H9 (cell line): ENCODE results near the gene CRYBA1. TPM values are rescaled to one million over a fixed set of nuclear protein-coding genes. Genes with fewer than 3 reads are reported as not detected.

Source experiments
- DNase-seq: peaks from one replicate; pipeline ENCODE4 v3.0.0-alpha.2; 2017
- H2AFZ ChIP-seq: one replicate; pipeline ENCODE4 v1.6.1; 2013; ENCODE audit warnings: mild to moderate bottlenecking, low read length, control low read depth, moderate library complexity
- H2AK5ac ChIP-seq: 2 replicates; pipeline ENCODE4 v1.6.1; 2013; ENCODE audit warnings: low read length, control low read depth, mixed read lengths; ENCODE audit not compliant: insufficient read length
- H2BK120ac ChIP-seq: one replicate; pipeline ENCODE4 v1.6.1; 2013; ENCODE audit warnings: low read depth, mild to moderate bottlenecking, low read length, control low read depth, inconsistent platforms; ENCODE audit not compliant: poor library complexity, severe bottlenecking
- H2BK12ac ChIP-seq: 2 replicates; pipeline ENCODE4 v1.6.1; 2013; ENCODE audit warnings: low read length, control low read depth, mixed read lengths, low read depth; ENCODE audit not compliant: insufficient read length
- H2BK15ac ChIP-seq: 2 replicates; pipeline ENCODE4 v1.6.1; 2013; ENCODE audit warnings: low read depth, low read length, control low read depth
- H2BK20ac ChIP-seq: one replicate; pipeline ENCODE4 v1.6.1; 2013; ENCODE audit warnings: low read depth, mild to moderate bottlenecking, low read length, control low read depth, inconsistent platforms; ENCODE audit not compliant: poor library complexity, severe bottlenecking
- H2BK5ac ChIP-seq: 2 replicates; pipeline ENCODE4 v1.6.1; 2013; ENCODE audit warnings: low read length, control low read depth, mixed read lengths; ENCODE audit not compliant: insufficient read length
- H3K14ac ChIP-seq: 2 replicates; pipeline ENCODE4 v1.6.1; 2013; ENCODE audit warnings: low read length, control low read depth; ENCODE audit not compliant: insufficient read depth
- H3K18ac ChIP-seq: 2 replicates; pipeline ENCODE4 v1.6.1; 2013; ENCODE audit warnings: low read depth, mild to moderate bottlenecking, mixed read lengths, low read length, control low read depth; ENCODE audit not compliant: insufficient read length
- H3K23ac ChIP-seq: 2 replicates; pipeline ENCODE4 v1.6.1; 2013; ENCODE audit warnings: low read length, control low read depth, mixed read lengths, low read depth; ENCODE audit not compliant: insufficient read length
- H3K23me2 ChIP-seq: 2 replicates; pipeline ENCODE4 v1.6.1; 2013; ENCODE audit warnings: low read depth, mild to moderate bottlenecking, mixed read lengths, low read length, control low read depth; ENCODE audit not compliant: insufficient read length, poor library complexity, severe bottlenecking
- H3K27ac ChIP-seq: 2 replicates; pipeline ENCODE4 v1.5.1; 2013; ENCODE audit warnings: low read length, control low read depth, mixed read lengths, low read depth; ENCODE audit not compliant: insufficient read length
- H3K27me3 ChIP-seq: 2 replicates; pipeline ENCODE4 v1.6.1; 2013; ENCODE audit warnings: low read length, control low read depth, inconsistent platforms; ENCODE audit not compliant: insufficient read depth
- H3K4ac ChIP-seq: 2 replicates; pipeline ENCODE4 v1.6.1; 2013; ENCODE audit warnings: low read depth, mild to moderate bottlenecking, control low read depth, inconsistent platforms, low read length, moderate library complexity
- H3K4me1 ChIP-seq: 2 replicates; pipeline ENCODE4 v1.6.1; 2013; ENCODE audit warnings: low read length, control low read depth, inconsistent platforms; ENCODE audit not compliant: insufficient read depth
- H3K4me2 ChIP-seq: 2 replicates; pipeline ENCODE4 v1.6.1; 2013; ENCODE audit warnings: low read length, control low read depth, mixed read lengths; ENCODE audit not compliant: insufficient read length, insufficient read depth
- H3K56ac ChIP-seq: 2 replicates; pipeline ENCODE4 v1.6.1; 2013; ENCODE audit warnings: low read depth, mild to moderate bottlenecking, mixed read lengths, low read length, control low read depth; ENCODE audit not compliant: insufficient read length
- H3K79me1 ChIP-seq: 2 replicates; pipeline ENCODE4 v1.6.1; 2013; ENCODE audit warnings: low read depth, mild to moderate bottlenecking, moderate library complexity, low read length, control low read depth, inconsistent platforms; ENCODE audit not compliant: insufficient read depth, poor library complexity, severe bottlenecking
- H3K79me2 ChIP-seq: 2 replicates; pipeline ENCODE4 v1.6.1; 2013; ENCODE audit warnings: low read length, control low read depth, inconsistent platforms; ENCODE audit not compliant: insufficient read depth
- H3K9ac ChIP-seq: 2 replicates; pipeline ENCODE4 v1.6.1; 2013; ENCODE audit warnings: low read length, control low read depth, mixed read lengths; ENCODE audit not compliant: insufficient read length; ENCODE audit errors: extremely low read depth
- H3K9me3 ChIP-seq: one replicate; pipeline ENCODE4 v1.6.1; 2013; ENCODE audit warnings: low read depth, low read length, inconsistent platforms; ENCODE audit not compliant: control insufficient read depth
- H3T11ph ChIP-seq: one replicate; pipeline ENCODE4 v1.6.1; 2013; ENCODE audit warnings: mild to moderate bottlenecking, low read length, control low read depth, inconsistent platforms
- H4K20me1 ChIP-seq: one replicate; pipeline ENCODE4 v1.6.1; 2013; ENCODE audit not compliant: control insufficient read depth, insufficient read length, insufficient read depth
- H4K5ac ChIP-seq: 2 replicates; pipeline ENCODE4 v1.6.1; 2013; ENCODE audit warnings: low read depth, mild to moderate bottlenecking, mixed read lengths, low read length, control low read depth; ENCODE audit not compliant: insufficient read length
- H4K8ac ChIP-seq: replicated peaks from 2 replicates; pipeline ENCODE4 v1.6.1; 2013; ENCODE audit warnings: low read length, control low read depth, mixed read lengths, low read depth; ENCODE audit not compliant: insufficient read length
- H4K91ac ChIP-seq: 2 replicates; pipeline ENCODE4 v1.6.1; 2013; ENCODE audit warnings: low read depth, mild to moderate bottlenecking, moderate library complexity, mixed read lengths, low read length, control low read depth; ENCODE audit not compliant: insufficient read length
- H3K27ac Mint-ChIP-seq, 3 experiments: 2 replicates in 2 of 3; 3 replicates in 1 of 3; pipeline ENCODE4 v1.8.0; 2020 to 2021; ENCODE audit warnings: mixed read lengths in 3 of 3, mild to moderate bottlenecking in 1 of 3, moderate library complexity in 1 of 3
- H3K27me3 Mint-ChIP-seq: 2 replicates; pipeline ENCODE4 v1.8.0; 2021; ENCODE audit warnings: low read depth, mild to moderate bottlenecking, moderate library complexity, mixed read lengths
- H3K36me3 Mint-ChIP-seq, 3 experiments: 2 replicates in 2 of 3; 3 replicates in 1 of 3; pipeline ENCODE4 v1.8.0; 2020 to 2021; ENCODE audit warnings: low read depth in 3 of 3, mixed read lengths in 3 of 3; ENCODE audit not compliant: insufficient read depth in 1 of 3
- H3K4me1 Mint-ChIP-seq, 2 experiments: 2 replicates each; pipeline ENCODE4 v1.8.0; 2020; ENCODE audit warnings: mixed read lengths in 2 of 2
- H3K4me3 Mint-ChIP-seq, 2 experiments: 2 replicates in 1 of 2; 3 replicates in 1 of 2; pipeline ENCODE4 v1.8.0; 2020 to 2021; ENCODE audit warnings: mild to moderate bottlenecking in 2 of 2, mixed read lengths in 2 of 2, moderate library complexity in 1 of 2
- H3K9me3 Mint-ChIP-seq, 2 experiments: 2 replicates in 1 of 2; 3 replicates in 1 of 2; pipeline ENCODE4 v1.8.0; 2020; ENCODE audit warnings: mild to moderate bottlenecking in 2 of 2, mixed read lengths in 2 of 2, moderate library complexity in 1 of 2
- WGBS: extraction: QIAGEN DNeasy Blood & Tissue Kit; methylation state at CpG from one replicate; pipeline ENCODE4 v1.1.7; 2013; ENCODE audit warnings: missing lambda C conversion rate, low lambda C conversion rate, mixed read lengths; ENCODE audit not compliant: insufficient read length; ENCODE audit errors: extremely low coverage; 5-methylcytosine and 5-hydroxymethylcytosine counted together
- total RNA-seq: library from RNA; stranded (reverse); gene quantifications from 2 replicates; pipeline ENCODE4 v1.2.1, GENCODE V29; 2021
- TF ChIP-seq, protein P1 (sequence below): fragments of 200-600 bp; sonication (generic); conservative IDR thresholded peaks from 3 replicates; pipeline ENCODE4 v1.8.0; 2021; ENCODE audit warnings: antibody characterized with exemption, mild to moderate bottlenecking

The CRYBA1 gene
- total RNA-seq, 1 experiment from 2014 or later: not detected

DNA sequence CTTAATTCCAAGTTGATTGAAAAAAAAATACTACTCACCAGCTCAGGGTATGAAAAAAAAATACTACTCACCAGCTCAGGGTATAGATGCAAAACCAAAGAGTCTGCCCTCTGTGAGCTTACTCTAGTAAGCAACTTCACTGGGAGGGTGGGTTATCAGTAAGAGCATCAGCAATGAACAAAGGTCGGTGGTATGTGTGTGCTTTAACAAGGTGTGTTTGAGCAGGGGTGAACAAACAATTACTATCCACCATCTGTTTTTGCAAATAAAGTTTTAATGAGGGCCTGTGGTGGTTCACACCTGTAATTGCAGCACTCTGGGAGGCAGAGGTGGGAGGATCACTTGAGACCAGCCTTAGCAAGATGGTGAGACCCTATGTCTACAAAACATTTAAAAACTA lies 27.3 kb downstream of the CRYBA1 start:
- no peak overlapping the region for H3T11ph ChIP-seq
- TF ChIP-seq, protein P1, sequence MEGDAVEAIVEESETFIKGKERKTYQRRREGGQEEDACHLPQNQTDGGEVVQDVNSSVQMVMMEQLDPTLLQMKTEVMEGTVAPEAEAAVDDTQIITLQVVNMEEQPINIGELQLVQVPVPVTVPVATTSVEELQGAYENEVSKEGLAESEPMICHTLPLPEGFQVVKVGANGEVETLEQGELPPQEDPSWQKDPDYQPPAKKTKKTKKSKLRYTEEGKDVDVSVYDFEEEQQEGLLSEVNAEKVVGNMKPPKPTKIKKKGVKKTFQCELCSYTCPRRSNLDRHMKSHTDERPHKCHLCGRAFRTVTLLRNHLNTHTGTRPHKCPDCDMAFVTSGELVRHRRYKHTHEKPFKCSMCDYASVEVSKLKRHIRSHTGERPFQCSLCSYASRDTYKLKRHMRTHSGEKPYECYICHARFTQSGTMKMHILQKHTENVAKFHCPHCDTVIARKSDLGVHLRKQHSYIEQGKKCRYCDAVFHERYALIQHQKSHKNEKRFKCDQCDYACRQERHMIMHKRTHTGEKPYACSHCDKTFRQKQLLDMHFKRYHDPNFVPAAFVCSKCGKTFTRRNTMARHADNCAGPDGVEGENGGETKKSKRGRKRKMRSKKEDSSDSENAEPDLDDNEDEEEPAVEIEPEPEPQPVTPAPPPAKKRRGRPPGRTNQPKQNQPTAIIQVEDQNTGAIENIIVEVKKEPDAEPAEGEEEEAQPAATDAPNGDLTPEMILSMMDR: no peak
- peaks cover 21 to 29% of the 10 kb centered on the region in 2 experiments for H3K4me1 Mint-ChIP-seq
- H3K79me2 ChIP-seq: peaks cover 44% of the 10 kb centered on the region
- peaks cover 33 to 78% (median 56%) of the 10 kb centered on the region in 3 experiments; a peak in 6 of 7 replicates for H3K36me3 Mint-ChIP-seq
- WGBS: no CpG with 5 or more reads among the region's 1 CpG
- no peak overlapping the region for H3K14ac ChIP-seq
- no peaks in the 10 kb centered on the region for H3K79me1 ChIP-seq
- H3K4me2 ChIP-seq: no peak overlapping the region
- no peaks in the 10 kb centered on the region for H4K20me1 ChIP-seq
- H3K27ac ChIP-seq: no peak overlapping the region
- no peak overlapping the region for H3K9ac ChIP-seq
- H3K9me3 Mint-ChIP-seq: no peaks in the 10 kb centered on the region
- H3K56ac ChIP-seq: no peak overlapping the region
- no peaks in the 10 kb centered on the region for H3K27me3 Mint-ChIP-seq
- no peak overlapping the region for H2BK15ac ChIP-seq
- no peak overlapping the region for H3K4ac ChIP-seq
- H3K27ac Mint-ChIP-seq: peak overlapping the region in 1 of 3 experiments; percentile 35; a peak in 2 of 7 replicates
- no peaks in the 10 kb centered on the region for H3K4me1 ChIP-seq
- no peaks in the 10 kb centered on the region for H3K23me2 ChIP-seq
- no peak overlapping the region for H3K4me3 Mint-ChIP-seq
- H3K18ac ChIP-seq: no peak overlapping the region
- no peak overlapping the region for H4K8ac ChIP-seq
- no peak overlapping the region for H4K91ac ChIP-seq
- H2BK120ac ChIP-seq: no peak overlapping the region
- H3K9me3 ChIP-seq: no peaks in the 10 kb centered on the region
- H2BK5ac ChIP-seq: no peak overlapping the region
- H2BK12ac ChIP-seq: no peak overlapping the region
- no peak overlapping the region for H4K5ac ChIP-seq
- H2BK20ac ChIP-seq: no peak overlapping the region
- no peak overlapping the region for H2AFZ ChIP-seq
- no peak overlapping the region for H3K23ac ChIP-seq
- H2AK5ac ChIP-seq: no peak overlapping the region
- DNase-seq: no peak
- H3K27me3 ChIP-seq: no peaks in the 10 kb centered on the region
